CD4-positive, alpha-beta T cell treated with Interleukin-12 subunit alpha and Interleukin-12 subunit beta, for 1 hour (primary cell): ENCODE results near the gene CXCR1.
A peak's percentile ranks its signal among the peaks of the same experiment; 100 is the strongest.
"Not testable (repeated sequence)": the region's sequence is repeated elsewhere in the genome, so short reads cannot be mapped to it uniquely, and the experiment has no call there.

ENCODE experiments used
- DNase-seq: peaks from one replicate; pipeline ENCODE4 v3.0.0-alpha.2; 2020

Gene CXCR1

GRCh38 chr2:218166791-218167190, at the start of gene CXCR1:
Gene CXCR1, minus strand, starts transcription at chr2:218166962. Its CDS starts 1,751 bp downstream, at chr2:218165211.
- DNase-seq = peak; percentile 73

- DNase-seq = no peak
Measured at GRCh38 chr2:218216336-218216673, 49.5 kb upstream of the CXCR1 start.

GRCh38 chr2:218214116-218214515, 47.4 kb upstream of the CXCR1 start:
- no peak for DNase-seq

GRCh38 chr2:218209078-218209477, 42.3 kb upstream of the CXCR1 start:
- no peak for DNase-seq

GRCh38 chr2:218202266-218202665, 35.5 kb upstream of the CXCR1 start:
- no peak for DNase-seq

- no peak for DNase-seq
Measured at GRCh38 chr2:218196974-218197373, 30.2 kb upstream of the CXCR1 start.

GRCh38 chr2:218194880-218195279, 28.1 kb upstream of the CXCR1 start:
- no peak for DNase-seq

- no peak for DNase-seq
Measured at GRCh38 chr2:218193701-218194100, 26.9 kb upstream of the CXCR1 start.

- DNase-seq = no peak
Measured at GRCh38 chr2:218192902-218193430, 26.2 kb upstream of the CXCR1 start.

GRCh38 chr2:218188528-218188927, 21.8 kb upstream of the CXCR1 start:
- DNase-seq = no peak

- no peak for DNase-seq
Measured at GRCh38 chr2:218187296-218188015, 20.7 kb upstream of the CXCR1 start.

- no peak for DNase-seq
Measured at GRCh38 chr2:218186876-218187275, 20.1 kb upstream of the CXCR1 start.

- peak; percentile 81 for DNase-seq
Measured at GRCh38 chr2:218186355-218186766, 19.6 kb upstream of the CXCR1 start.

GRCh38 chr2:218184331-218184730, 17.6 kb upstream of the CXCR1 start:
- DNase-seq = no peak

- no peak for DNase-seq
Measured at GRCh38 chr2:218180467-218181114, 13.8 kb upstream of the CXCR1 start.

GRCh38 chr2:218179782-218180181, 13.0 kb upstream of the CXCR1 start:
- DNase-seq = no peak

- DNase-seq = no peak
Measured at GRCh38 chr2:218172845-218173244, 6.1 kb upstream of the CXCR1 start.

GRCh38 chr2:218171744-218172143, 5.0 kb upstream of the CXCR1 start:
- DNase-seq = not testable (repeated sequence)

- no peak for DNase-seq
Measured at GRCh38 chr2:218169757-218170546, 3.2 kb upstream of the CXCR1 start.

- peak; percentile 75 for DNase-seq
Measured at GRCh38 chr2:218168635-218169462, 2.1 kb upstream of the CXCR1 start.

GRCh38 chr2:218168016-218168415, 1.3 kb upstream of the CXCR1 start:
- no peak for DNase-seq

GRCh38 chr2:218162814-218163213, 3.9 kb downstream of the CXCR1 start:
- DNase-seq = no peak

GRCh38 chr2:218161644-218162043, 5.1 kb downstream of the CXCR1 start:
- no peak for DNase-seq
